WTC11 (cell line): ENCODE data around the gene RGCC.

ENCODE experiments used
- CBFB ChIP-seq: sonication (generic); formaldehyde crosslinking; IDR thresholded peaks from 2 replicates; pipeline ENCODE4 v1.8.1; 2022; ENCODE audit warnings: mild to moderate bottlenecking, low read depth, missing genetic modification reagents
- E2F4 ChIP-seq: sonication (generic); formaldehyde crosslinking; IDR thresholded peaks from 2 replicates; pipeline ENCODE4 v1.8.1; 2022; ENCODE audit warnings: low read depth, mild to moderate bottlenecking, moderate library complexity, missing genetic modification reagents, borderline replicate concordance
- GABPB1 ChIP-seq: sonication (generic); formaldehyde crosslinking; IDR thresholded peaks from 2 replicates; pipeline ENCODE4 v1.8.1; 2023; ENCODE audit warnings: mild to moderate bottlenecking, missing genetic modification reagents
- HMGXB4 ChIP-seq: sonication (generic); formaldehyde crosslinking; IDR thresholded peaks from 2 replicates; pipeline ENCODE4 v1.8.1; 2023; ENCODE audit warnings: mild to moderate bottlenecking, moderate library complexity, missing genetic modification reagents
- JUN ChIP-seq: sonication (generic); formaldehyde crosslinking; IDR thresholded peaks from 2 replicates; pipeline ENCODE4 v1.8.0; 2023; ENCODE audit warnings: mild to moderate bottlenecking, missing genetic modification reagents
- MAX ChIP-seq: sonication (generic); formaldehyde crosslinking; IDR thresholded peaks from 2 replicates; pipeline ENCODE4 v1.8.0; 2022; ENCODE audit warnings: mild to moderate bottlenecking, missing genetic modification reagents
- NFYB ChIP-seq: sonication (generic); formaldehyde crosslinking; conservative IDR thresholded peaks from 2 replicates; pipeline ENCODE4 v1.8.0; 2022; ENCODE audit warnings: low read depth, missing genetic modification reagents
- NR2C2 ChIP-seq: sonication (generic); formaldehyde crosslinking; IDR thresholded peaks from 2 replicates; pipeline ENCODE4 v1.8.0; 2022; ENCODE audit warnings: mild to moderate bottlenecking, missing genetic modification reagents
- SP1 ChIP-seq: sonication (generic); formaldehyde crosslinking; conservative IDR thresholded peaks from 2 replicates; pipeline ENCODE4 v1.8.1; 2022; ENCODE audit warnings: missing genetic modification reagents
- TF ChIP-seq, protein P1 (sequence below): sonication (generic); formaldehyde crosslinking; IDR thresholded peaks from 2 replicates; pipeline ENCODE4 v1.8.1; 2022; ENCODE audit warnings: mild to moderate bottlenecking, missing genetic modification reagents, moderate library complexity, borderline replicate concordance
- TF ChIP-seq, protein P2 (sequence below): fragments of 200-600 bp; IDR thresholded peaks from 2 replicates; pipeline ENCODE4 v1.8.0; 2022; ENCODE audit warnings: antibody characterized with exemption

- TF ChIP-seq, protein P1, sequence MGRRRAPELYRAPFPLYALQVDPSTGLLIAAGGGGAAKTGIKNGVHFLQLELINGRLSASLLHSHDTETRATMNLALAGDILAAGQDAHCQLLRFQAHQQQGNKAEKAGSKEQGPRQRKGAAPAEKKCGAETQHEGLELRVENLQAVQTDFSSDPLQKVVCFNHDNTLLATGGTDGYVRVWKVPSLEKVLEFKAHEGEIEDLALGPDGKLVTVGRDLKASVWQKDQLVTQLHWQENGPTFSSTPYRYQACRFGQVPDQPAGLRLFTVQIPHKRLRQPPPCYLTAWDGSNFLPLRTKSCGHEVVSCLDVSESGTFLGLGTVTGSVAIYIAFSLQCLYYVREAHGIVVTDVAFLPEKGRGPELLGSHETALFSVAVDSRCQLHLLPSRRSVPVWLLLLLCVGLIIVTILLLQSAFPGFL (CRISPR knock-in tag), result no peak
- no peak for TF ChIP-seq E2F4 (CRISPR knock-in tag)
- TF ChIP-seq, protein P2, sequence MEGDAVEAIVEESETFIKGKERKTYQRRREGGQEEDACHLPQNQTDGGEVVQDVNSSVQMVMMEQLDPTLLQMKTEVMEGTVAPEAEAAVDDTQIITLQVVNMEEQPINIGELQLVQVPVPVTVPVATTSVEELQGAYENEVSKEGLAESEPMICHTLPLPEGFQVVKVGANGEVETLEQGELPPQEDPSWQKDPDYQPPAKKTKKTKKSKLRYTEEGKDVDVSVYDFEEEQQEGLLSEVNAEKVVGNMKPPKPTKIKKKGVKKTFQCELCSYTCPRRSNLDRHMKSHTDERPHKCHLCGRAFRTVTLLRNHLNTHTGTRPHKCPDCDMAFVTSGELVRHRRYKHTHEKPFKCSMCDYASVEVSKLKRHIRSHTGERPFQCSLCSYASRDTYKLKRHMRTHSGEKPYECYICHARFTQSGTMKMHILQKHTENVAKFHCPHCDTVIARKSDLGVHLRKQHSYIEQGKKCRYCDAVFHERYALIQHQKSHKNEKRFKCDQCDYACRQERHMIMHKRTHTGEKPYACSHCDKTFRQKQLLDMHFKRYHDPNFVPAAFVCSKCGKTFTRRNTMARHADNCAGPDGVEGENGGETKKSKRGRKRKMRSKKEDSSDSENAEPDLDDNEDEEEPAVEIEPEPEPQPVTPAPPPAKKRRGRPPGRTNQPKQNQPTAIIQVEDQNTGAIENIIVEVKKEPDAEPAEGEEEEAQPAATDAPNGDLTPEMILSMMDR, result no peak
- TF ChIP-seq JUN (CRISPR knock-in tag), result no peak
- no peak for TF ChIP-seq CBFB
- no peak for TF ChIP-seq SP1 (CRISPR knock-in tag)
- TF ChIP-seq NR2C2, result no peak
- no peak for TF ChIP-seq NFYB
- no peak for TF ChIP-seq MAX (CRISPR knock-in tag)
- no peak for TF ChIP-seq GABPB1
- TF ChIP-seq HMGXB4 (CRISPR knock-in tag), result no peak
Observed at GRCh38 chr13:41426047-41426446, 31.3 kb upstream of the RGCC start.
